ENCODE measurements around the gene ULBP1. TPM values are rescaled to one million over a fixed set of nuclear protein-coding genes. Genes with fewer than 3 reads are reported as not detected.
"Not testable (repeated sequence)": the region's sequence is repeated elsewhere in the genome, so short reads cannot be mapped to it uniquely, and the experiment has no call there.

The ULBP1 gene
- total RNA-seq, 5 donors from 2014 or later (not counting 1 experiment from before 2014, with no cell fraction given) = 0.13 to 0.23 (median 0.14) TPM; not detected in 1

GRCh38 chr6:149965194-149966020, 1.7 kb downstream of the ULBP1 start:
- DNase-seq (peak in 16 of 35 experiments; percentile 10 to 54 (median 29)), ATAC-seq (replicated peaks in 1 of 4) (peak in 3 of 4 experiments; percentile 18 to 33 (median 20))
- no peaks in the 10 kb centered on the region for H3K9me3 Mint-ChIP-seq
- peaks cover 74 to 88% of the 10 kb centered on the region in 2 donors for H3K27me3 Mint-ChIP-seq
- ChIA-PET POLR2A (no interaction called here), CTCF (no interaction called here)
- Histone ChIP-seq H3K4me3 (ENCODE audit: control insufficient read depth in 1 of 2, extremely low read depth in 1 of 2, low read length in 1 of 2) (peak overlapping the region; percentile 52 to 60), H3K9me3 (no peaks in the 10 kb centered on the region), H3K4me1 (ENCODE audit: control insufficient read depth in 1 of 2, extremely low read depth in 1 of 2, insufficient read depth in 2 of 2, low read length in 2 of 2) (peaks cover 8 to 31% of the 10 kb centered on the region in 2 experiments), H3K27ac (ENCODE audit: low read length) (no peak overlapping the region), H3K27me3 (replicated peaks in 1 of 2; ENCODE audit: control insufficient read depth in 2 of 2, extremely low read depth in 1 of 2, insufficient read depth in 2 of 2, low read length in 1 of 2) (peaks cover 4 to 82% of the 10 kb centered on the region in 2 experiments), H3K36me3 (ENCODE audit: control insufficient read depth in 2 of 2, extremely low read depth in 1 of 2, insufficient read depth in 1 of 2, low read length in 1 of 2) (no peaks in the 10 kb centered on the region)
- H3K27ac Mint-ChIP-seq = peak overlapping the region in 1 of 2 donors; percentile 53
- H3K4me1 Mint-ChIP-seq = peaks cover 22 to 33% (median 26%) of the 10 kb centered on the region in 3 donors
- 17% methylated on average over 33 of the region's 38 CpGs for WGBS (ENCODE audit: insufficient coverage)
- H3K4me3 Mint-ChIP-seq = peak overlapping the region; percentile 84 to 95 (median 85)
- H3K36me3 Mint-ChIP-seq = no peaks in the 10 kb centered on the region

- CTCF ChIA-PET; H3K27ac Mint-ChIP-seq; H3K9me3 Mint-ChIP-seq; H3K27ac ChIP-seq (ENCODE audit: low read length); H3K36me3 ChIP-seq (ENCODE audit: control insufficient read depth in 2 of 2, extremely low read depth in 1 of 2, insufficient read depth in 1 of 2, low read length in 1 of 2); ATAC-seq (replicated peaks in 1 of 4); POLR2A ChIA-PET; H3K4me3 ChIP-seq (ENCODE audit: control insufficient read depth in 1 of 2, extremely low read depth in 1 of 2, low read length in 1 of 2); H3K36me3 Mint-ChIP-seq; DNase-seq; H3K9me3 ChIP-seq: not testable (repeated sequence)
- Mint-ChIP-seq H3K4me3 (peak overlapping the region in 1 of 3 donors; percentile 95), H3K4me1 (peaks cover 22 to 33% (median 26%) of the 10 kb centered on the region in 3 donors), H3K27me3 (peaks cover 72 to 87% of the 10 kb centered on the region in 2 donors)
- peaks cover 4 to 82% of the 10 kb centered on the region in 2 experiments for H3K27me3 ChIP-seq (replicated peaks in 1 of 2; ENCODE audit: control insufficient read depth in 2 of 2, extremely low read depth in 1 of 2, insufficient read depth in 2 of 2, low read length in 1 of 2)
- peaks cover 8 to 31% of the 10 kb centered on the region in 2 experiments for H3K4me1 ChIP-seq (ENCODE audit: control insufficient read depth in 1 of 2, extremely low read depth in 1 of 2, insufficient read depth in 2 of 2, low read length in 2 of 2)
- no CpG with 5 or more reads among the region's 2 CpGs for WGBS (ENCODE audit: insufficient coverage)
Observed at GRCh38 chr6:149966319-149966718, 2.6 kb downstream of the ULBP1 start.

GRCh38 chr6:149967591-149967990, 3.8 kb downstream of the ULBP1 start:
- Mint-ChIP-seq H3K27ac (no peak overlapping the region), H3K9me3 (no peaks in the 10 kb centered on the region), H3K4me1 (peaks cover 22 to 33% (median 26%) of the 10 kb centered on the region in 3 donors), H3K36me3 (no peaks in the 10 kb centered on the region), H3K27me3 (peaks cover 69 to 85% of the 10 kb centered on the region in 2 donors), H3K4me3 (no peak overlapping the region)
- Histone ChIP-seq H3K27ac (ENCODE audit: low read length) (no peak overlapping the region), H3K4me3 (ENCODE audit: control insufficient read depth in 1 of 2, extremely low read depth in 1 of 2, low read length in 1 of 2) (no peak overlapping the region), H3K4me1 (ENCODE audit: control insufficient read depth in 1 of 2, extremely low read depth in 1 of 2, insufficient read depth in 2 of 2, low read length in 2 of 2) (peaks cover 8 to 30% of the 10 kb centered on the region in 2 experiments), H3K9me3 (no peaks in the 10 kb centered on the region), H3K36me3 (ENCODE audit: control insufficient read depth in 2 of 2, extremely low read depth in 1 of 2, insufficient read depth in 1 of 2, low read length in 1 of 2) (no peaks in the 10 kb centered on the region), H3K27me3 (replicated peaks in 1 of 2; ENCODE audit: control insufficient read depth in 2 of 2, extremely low read depth in 1 of 2, insufficient read depth in 2 of 2, low read length in 1 of 2) (peaks cover 6 to 69% of the 10 kb centered on the region in 2 experiments)
- ATAC-seq (replicated peaks in 1 of 4) = no peak
- ChIA-PET POLR2A (no interaction called here), CTCF (no interaction called here)
- WGBS (ENCODE audit: insufficient coverage) = no CpG with 5 or more reads among the region's 4 CpGs
- no peak for DNase-seq

DNA sequence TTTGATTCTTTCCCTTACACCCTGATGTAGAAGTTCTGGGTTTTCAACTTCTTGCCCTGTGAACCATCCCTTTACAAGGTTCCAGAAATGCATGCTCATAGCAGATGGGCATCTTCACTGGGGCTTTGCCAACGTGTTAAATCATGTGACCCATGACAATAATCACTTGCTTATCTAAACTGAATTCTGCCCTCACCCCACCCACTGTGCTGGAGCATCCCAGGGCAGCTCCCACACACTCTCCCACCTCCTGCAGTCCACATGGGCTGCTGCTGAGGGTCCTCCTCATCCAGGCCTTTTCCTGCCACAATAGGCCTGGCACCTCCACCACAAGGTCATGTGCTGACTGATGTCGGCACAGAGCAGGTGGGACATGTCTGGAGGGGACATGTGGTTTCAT, 4.3 kb downstream of the ULBP1 start:
- H3K36me3 Mint-ChIP-seq; H3K9me3 Mint-ChIP-seq; H3K4me3 Mint-ChIP-seq; DNase-seq; H3K4me3 ChIP-seq (ENCODE audit: control insufficient read depth in 1 of 2, extremely low read depth in 1 of 2, low read length in 1 of 2); H3K27ac ChIP-seq (ENCODE audit: low read length); POLR2A ChIA-PET; H3K27ac Mint-ChIP-seq; ATAC-seq (replicated peaks in 1 of 4); H3K36me3 ChIP-seq (ENCODE audit: control insufficient read depth in 2 of 2, extremely low read depth in 1 of 2, insufficient read depth in 1 of 2, low read length in 1 of 2); CTCF ChIA-PET; H3K9me3 ChIP-seq: not testable (repeated sequence)
- H3K27me3 Mint-ChIP-seq = peaks cover 69 to 85% of the 10 kb centered on the region in 2 donors
- peaks cover 21 to 30% (median 25%) of the 10 kb centered on the region in 3 donors for H3K4me1 Mint-ChIP-seq
- 36% methylated on average over 1 of the region's 2 CpGs for WGBS (ENCODE audit: insufficient coverage)
- peaks cover 6 to 65% of the 10 kb centered on the region in 2 experiments for H3K27me3 ChIP-seq (replicated peaks in 1 of 2; ENCODE audit: control insufficient read depth in 2 of 2, extremely low read depth in 1 of 2, insufficient read depth in 2 of 2, low read length in 1 of 2)
- peaks cover 8 to 26% of the 10 kb centered on the region in 2 experiments for H3K4me1 ChIP-seq (ENCODE audit: control insufficient read depth in 1 of 2, extremely low read depth in 1 of 2, insufficient read depth in 2 of 2, low read length in 2 of 2)

DNA sequence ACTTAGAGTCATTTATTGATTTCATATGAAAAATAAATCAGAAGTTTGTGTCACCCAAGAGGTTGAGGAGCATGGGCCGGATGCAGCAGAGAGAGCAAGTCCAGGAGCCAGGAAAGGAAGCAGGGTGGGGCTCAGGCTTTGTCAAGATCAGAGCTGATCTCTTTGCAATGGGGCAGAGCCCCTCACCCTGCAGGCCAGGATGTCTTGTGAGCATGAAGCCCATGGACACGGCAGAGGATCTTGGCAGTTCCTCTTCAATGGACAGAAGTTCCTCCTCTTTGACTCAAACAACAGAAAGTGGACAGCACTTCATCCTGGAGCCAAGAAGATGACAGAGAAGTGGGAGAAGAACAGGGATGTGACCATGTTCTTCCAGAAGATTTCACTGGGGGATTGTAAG, 5.2 kb downstream of the ULBP1 start:
- CTCF ChIA-PET; POLR2A ChIA-PET; H3K36me3 Mint-ChIP-seq; H3K9me3 Mint-ChIP-seq; H3K27ac Mint-ChIP-seq; H3K27ac ChIP-seq (ENCODE audit: low read length); H3K9me3 ChIP-seq; H3K36me3 ChIP-seq (ENCODE audit: control insufficient read depth in 2 of 2, extremely low read depth in 1 of 2, insufficient read depth in 1 of 2, low read length in 1 of 2); H3K4me3 Mint-ChIP-seq; H3K4me3 ChIP-seq (ENCODE audit: control insufficient read depth in 1 of 2, extremely low read depth in 1 of 2, low read length in 1 of 2); DNase-seq; ATAC-seq (replicated peaks in 1 of 4): not testable (repeated sequence)
- H3K27me3 Mint-ChIP-seq = peaks cover 65 to 82% of the 10 kb centered on the region in 2 donors
- Histone ChIP-seq H3K4me1 (ENCODE audit: control insufficient read depth in 1 of 2, extremely low read depth in 1 of 2, insufficient read depth in 2 of 2, low read length in 2 of 2) (peaks cover 8 to 16% of the 10 kb centered on the region in 2 experiments), H3K27me3 (replicated peaks in 1 of 2; ENCODE audit: control insufficient read depth in 2 of 2, extremely low read depth in 1 of 2, insufficient read depth in 2 of 2, low read length in 1 of 2) (peaks cover 6 to 62% of the 10 kb centered on the region in 2 experiments)
- H3K4me1 Mint-ChIP-seq = peaks cover 13 to 22% (median 18%) of the 10 kb centered on the region in 3 donors
- WGBS (ENCODE audit: insufficient coverage) = 100% methylated on average over 2 of the region's 2 CpGs

- ChIA-PET POLR2A (no interaction called here), CTCF (no interaction called here)
- Histone ChIP-seq H3K36me3 (ENCODE audit: control insufficient read depth in 2 of 2, extremely low read depth in 1 of 2, insufficient read depth in 1 of 2, low read length in 1 of 2) (no peaks in the 10 kb centered on the region), H3K9me3 (no peaks in the 10 kb centered on the region), H3K4me1 (ENCODE audit: control insufficient read depth in 1 of 2, extremely low read depth in 1 of 2, insufficient read depth in 2 of 2, low read length in 2 of 2) (peaks cover 4 to 9% of the 10 kb centered on the region in 2 experiments), H3K27ac (ENCODE audit: low read length) (no peak overlapping the region), H3K4me3 (ENCODE audit: control insufficient read depth in 1 of 2, extremely low read depth in 1 of 2, low read length in 1 of 2) (no peak overlapping the region), H3K27me3 (replicated peaks in 1 of 2; ENCODE audit: control insufficient read depth in 2 of 2, extremely low read depth in 1 of 2, insufficient read depth in 2 of 2, low read length in 1 of 2) (peaks cover 6 to 62% of the 10 kb centered on the region in 2 experiments)
- WGBS (ENCODE audit: insufficient coverage) = 71% methylated on average over 1 of the region's 2 CpGs
- Mint-ChIP-seq H3K36me3 (no peaks in the 10 kb centered on the region), H3K4me1 (peaks cover 6 to 15% (median 12%) of the 10 kb centered on the region in 3 donors), H3K9me3 (no peaks in the 10 kb centered on the region), H3K4me3 (no peak overlapping the region), H3K27me3 (peaks cover 67 to 83% of the 10 kb centered on the region in 2 donors), H3K27ac (no peak overlapping the region)
- DNase-seq = no peak
- no peak for ATAC-seq (replicated peaks in 1 of 4)
Observed at GRCh38 chr6:149969635-149970034, 5.9 kb downstream of the ULBP1 start.

Data from T-cell (primary cell).